HCEC 1CT (cell line): ENCODE measurements around the gene B3GLCT.
"Not testable (repeated sequence)": the region's sequence is repeated elsewhere in the genome, so short reads cannot be mapped to it uniquely, and the experiment has no call there.

Experiments used
- DNase-seq: peaks from one replicate; pipeline ENCODE4 v3.0.0-alpha.2; 2017

The B3GLCT gene

GRCh38 chr13:31286930-31287329 is 87.2 kb downstream of the B3GLCT start:
- no peak for DNase-seq

- DNase-seq = no peak
Observed at GRCh38 chr13:31301119-31301518, 101.3 kb downstream of the B3GLCT start.

GRCh38 chr13:31310356-31310755 is 110.6 kb downstream of the B3GLCT start:
- DNase-seq = no peak

- no peak for DNase-seq
Observed at GRCh38 chr13:31310786-31311185, 111.0 kb downstream of the B3GLCT start.

- DNase-seq = no peak
Observed at GRCh38 chr13:31311921-31312320, 112.1 kb downstream of the B3GLCT start.

GRCh38 chr13:31314961-31315360 is 115.2 kb downstream of the B3GLCT start:
- no peak for DNase-seq

- no peak for DNase-seq
Observed at GRCh38 chr13:31320946-31321345, 121.2 kb downstream of the B3GLCT start.

DNA sequence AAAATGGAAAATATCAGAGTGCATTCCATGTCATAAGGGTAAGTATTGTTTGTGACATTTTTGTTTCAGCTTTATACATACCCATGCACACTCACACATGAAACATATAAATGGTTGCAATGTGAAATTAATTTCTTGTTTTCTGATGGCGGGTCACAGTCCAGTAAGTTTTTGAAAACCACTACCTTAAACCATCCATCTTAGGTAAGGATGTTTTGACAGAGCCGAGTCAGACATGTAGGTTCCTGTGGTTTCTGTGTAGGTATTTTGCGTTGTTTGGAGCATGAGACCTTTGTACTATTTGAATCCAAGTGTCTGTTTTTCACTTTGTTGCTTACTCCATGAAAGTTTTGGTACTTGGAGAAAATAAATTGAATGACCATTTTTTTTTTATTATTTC is 121.7 kb downstream of the B3GLCT start:
- no peak for DNase-seq

- DNase-seq = no peak
Observed at GRCh38 chr13:31322026-31322425, 122.3 kb downstream of the B3GLCT start.

- DNase-seq = no peak
Observed at GRCh38 chr13:31322702-31323405, 123.1 kb downstream of the B3GLCT start.

- no peak for DNase-seq
Observed at GRCh38 chr13:31327182-31327860, 127.5 kb downstream of the B3GLCT start.

GRCh38 chr13:31328549-31329235 is 128.9 kb downstream of the B3GLCT start:
- DNase-seq = no peak

DNA sequence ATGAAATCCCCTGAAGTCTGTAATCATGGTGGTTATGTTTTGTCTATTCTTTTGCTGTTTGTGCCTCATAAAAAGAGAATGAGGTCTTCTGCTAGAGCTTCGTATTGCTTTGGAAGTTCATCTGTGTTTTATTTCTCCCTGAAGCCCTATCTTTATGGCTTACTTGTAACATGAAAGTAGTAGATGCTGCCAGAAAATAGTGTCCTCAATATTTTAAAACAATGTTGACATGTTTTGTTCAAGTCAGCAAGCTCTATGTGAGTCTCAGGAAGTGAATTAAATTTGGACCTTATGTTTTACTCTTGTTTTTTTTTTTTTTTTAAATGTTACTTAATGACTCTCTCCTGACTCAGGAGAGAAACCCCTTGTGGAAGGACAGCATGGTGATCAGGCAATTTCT is 130.5 kb downstream of the B3GLCT start:
- no peak for DNase-seq

DNA sequence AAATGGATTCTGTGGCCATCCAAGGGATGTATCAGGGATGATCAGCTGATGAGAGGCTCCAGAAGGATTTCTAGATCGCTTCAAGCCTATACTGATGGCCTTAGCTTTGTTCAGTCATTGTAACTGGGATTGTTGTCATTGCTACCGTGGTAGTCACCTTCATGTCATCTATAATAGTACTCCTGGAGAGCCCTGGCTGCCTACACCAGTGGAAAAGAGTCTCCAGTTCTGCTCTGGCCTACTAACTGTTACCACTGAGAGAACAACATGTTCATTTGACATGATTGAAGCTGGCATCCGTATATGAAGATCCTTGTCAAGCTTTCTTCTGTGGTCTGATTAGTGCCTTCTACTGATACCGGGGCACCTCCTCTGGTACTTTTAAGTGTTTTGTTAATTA is 131.3 kb downstream of the B3GLCT start:
- DNase-seq = no peak

DNA sequence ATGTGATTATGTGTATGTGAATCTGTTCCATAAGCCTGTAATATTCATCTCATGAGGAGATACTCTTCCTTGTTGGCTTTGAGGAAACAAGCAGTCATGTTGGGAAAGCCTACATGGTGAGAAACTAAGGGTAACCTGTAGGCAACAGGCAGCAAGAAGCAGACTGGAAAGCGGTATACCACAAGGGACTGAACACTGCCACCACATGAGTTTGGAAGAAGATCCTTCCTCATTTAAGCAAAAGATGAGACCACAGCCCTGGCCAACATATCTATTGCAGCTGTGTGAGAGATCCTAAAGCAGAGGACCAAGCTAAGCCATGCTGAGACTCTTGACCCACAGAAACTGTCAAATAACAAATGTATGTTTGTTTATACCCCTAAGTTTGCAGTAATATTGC is 134.8 kb downstream of the B3GLCT start:
- no peak for DNase-seq

GRCh38 chr13:31334994-31335557 is 135.3 kb downstream of the B3GLCT start:
- DNase-seq = no peak

DNA sequence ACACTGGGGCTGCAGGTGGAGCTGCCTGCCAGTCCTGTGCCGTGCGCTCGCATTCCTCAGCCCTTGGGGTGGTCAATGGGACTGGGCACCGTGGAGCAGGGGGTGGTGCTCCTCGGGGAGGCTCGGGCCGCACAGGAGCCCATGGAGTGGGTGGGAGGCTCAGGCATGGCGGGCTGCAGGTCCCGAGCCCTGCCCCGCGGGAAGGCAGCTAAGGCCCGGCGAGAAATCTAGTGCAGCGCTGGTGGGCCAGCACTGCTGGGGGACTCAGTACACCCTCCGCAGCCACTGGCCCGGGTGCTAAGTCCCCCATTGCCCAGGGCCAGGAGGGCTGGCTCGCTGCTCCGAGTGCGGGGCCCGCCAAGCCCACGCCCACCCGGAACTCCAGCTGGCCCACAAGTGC is 139.8 kb downstream of the B3GLCT start:
- not testable (repeated sequence) for DNase-seq

GRCh38 chr13:31340848-31341247 is 141.1 kb downstream of the B3GLCT start:
- not testable (repeated sequence) for DNase-seq

DNA sequence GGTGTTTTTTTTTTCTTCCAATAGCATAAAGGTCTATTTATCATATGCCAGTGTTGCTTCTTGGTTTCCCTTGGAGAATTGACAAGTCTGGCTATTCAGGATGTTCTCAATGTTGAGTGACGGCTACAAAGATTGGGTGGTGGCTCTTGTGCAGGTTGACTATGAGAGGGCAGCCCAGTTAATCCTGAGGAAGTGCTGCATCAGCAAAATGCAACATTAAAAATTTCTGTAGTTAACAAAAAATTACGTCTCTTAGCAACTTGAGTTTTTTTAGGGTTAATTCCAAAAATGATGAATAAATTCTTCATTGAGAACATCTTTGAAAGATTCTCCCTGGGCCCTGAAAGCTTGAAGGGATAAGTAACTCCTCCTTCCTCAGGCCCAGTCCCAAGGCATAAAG is 147.1 kb downstream of the B3GLCT start:
- no peak for DNase-seq

- DNase-seq = no peak
Observed at GRCh38 chr13:31349156-31349555, 149.4 kb downstream of the B3GLCT start.

GRCh38 chr13:31350560-31350959 is 150.8 kb downstream of the B3GLCT start:
- DNase-seq = no peak

GRCh38 chr13:31351376-31351775 is 151.6 kb downstream of the B3GLCT start:
- DNase-seq = no peak

GRCh38 chr13:31352467-31352866 is 152.7 kb downstream of the B3GLCT start:
- no peak for DNase-seq

GRCh38 chr13:31355001-31355400 is 155.2 kb downstream of the B3GLCT start:
- no peak for DNase-seq
